Trophoblast cell (in vitro differentiated cells and primary cell): Measurements from ENCODE around the gene PRKAB1.

Experiments used
- DNase-seq, 2 donors: peaks; one replicate each; pipeline ENCODE4 v3.0.0-alpha.2; 2016
- H2AFZ ChIP-seq: 2 replicates; pipeline ENCODE4 v1.6.1; 2013; ENCODE audit warnings: low read length, moderate library complexity, mild to moderate bottlenecking; ENCODE audit not compliant: insufficient read depth, poor library complexity
- H2AK5ac ChIP-seq: 2 replicates; pipeline ENCODE4 v1.6.1; 2013; ENCODE audit warnings: mild to moderate bottlenecking, low read length
- H2BK120ac ChIP-seq: 2 replicates; pipeline ENCODE4 v1.6.1; 2013; ENCODE audit warnings: low read length, mild to moderate bottlenecking, moderate library complexity; ENCODE audit not compliant: insufficient read depth, poor library complexity
- H2BK12ac ChIP-seq: 2 replicates; pipeline ENCODE4 v1.6.1; 2013; ENCODE audit warnings: mild to moderate bottlenecking, low read length, moderate library complexity
- H2BK5ac ChIP-seq: 2 replicates; pipeline ENCODE4 v1.6.1; 2013; ENCODE audit warnings: low read length, low read depth, moderate library complexity, mild to moderate bottlenecking; ENCODE audit not compliant: poor library complexity
- H3K14ac ChIP-seq: 2 replicates; pipeline ENCODE4 v1.6.1; 2013; ENCODE audit warnings: mild to moderate bottlenecking, low read length
- H3K18ac ChIP-seq: 2 replicates; pipeline ENCODE4 v1.6.1; 2013; ENCODE audit warnings: mild to moderate bottlenecking, low read length
- H3K23ac ChIP-seq: 2 replicates; pipeline ENCODE4 v1.6.1; 2013; ENCODE audit warnings: low read length
- H3K27ac ChIP-seq: 2 replicates; pipeline ENCODE4 v1.5.1; 2013; ENCODE audit warnings: low read depth, mild to moderate bottlenecking, inconsistent platforms, low read length, moderate library complexity
- H3K27me3 ChIP-seq: 2 replicates; pipeline ENCODE4 v1.6.1; 2013; ENCODE audit warnings: inconsistent platforms, mild to moderate bottlenecking, low read length, moderate library complexity; ENCODE audit not compliant: insufficient read depth
- H3K36me3 ChIP-seq, 2 experiments: 1 replicate in 1 of 2; 2 replicates in 1 of 2; pipeline ENCODE4 v1.6.1; 2013; ENCODE audit warnings: low read length in 2 of 2, mild to moderate bottlenecking in 2 of 2, moderate library complexity in 1 of 2; ENCODE audit not compliant: insufficient read depth in 2 of 2, control insufficient read depth in 1 of 2
- H3K4ac ChIP-seq: 2 replicates; pipeline ENCODE4 v1.6.1; 2013; ENCODE audit warnings: low read depth, mild to moderate bottlenecking, low read length, moderate library complexity
- H3K4me1 ChIP-seq, 2 experiments: 1 replicate in 1 of 2; 2 replicates in 1 of 2; pipeline ENCODE4 v1.6.1; 2013; ENCODE audit warnings: low read length in 2 of 2, mild to moderate bottlenecking in 2 of 2, moderate library complexity in 1 of 2; ENCODE audit not compliant: insufficient read depth in 2 of 2, control insufficient read depth in 1 of 2
- H3K4me2 ChIP-seq: 2 replicates; pipeline ENCODE4 v1.6.1; 2013; ENCODE audit warnings: inconsistent platforms, mild to moderate bottlenecking, low read length, moderate library complexity
- H3K4me3 ChIP-seq: 2 replicates; pipeline ENCODE4 v1.5.1; 2013; ENCODE audit warnings: mild to moderate bottlenecking, low read depth, low read length, inconsistent platforms
- H3K79me1 ChIP-seq: one replicate; pipeline ENCODE4 v1.6.1; 2013; ENCODE audit warnings: low read length
- H3K79me2 ChIP-seq: 2 replicates; pipeline ENCODE4 v1.6.1; 2013; ENCODE audit warnings: low read length, mild to moderate bottlenecking; ENCODE audit not compliant: control insufficient read depth, insufficient read depth, poor library complexity
- H3K9ac ChIP-seq: 2 replicates; pipeline ENCODE4 v1.6.1; 2013; ENCODE audit warnings: mild to moderate bottlenecking, low read length
- H3K9me3 ChIP-seq: 2 replicates; pipeline ENCODE4 v1.6.1; 2013; ENCODE audit warnings: low read depth, mild to moderate bottlenecking, control low read depth, inconsistent platforms, low read length; ENCODE audit not compliant: insufficient read depth
- H4K12ac ChIP-seq: 2 replicates; pipeline ENCODE4 v1.6.1; 2013; ENCODE audit warnings: low read depth, mild to moderate bottlenecking, low read length, moderate library complexity
- H4K8ac ChIP-seq: 2 replicates; pipeline ENCODE4 v1.6.1; 2013; ENCODE audit warnings: low read depth, mild to moderate bottlenecking, low read length, moderate library complexity
- H4K91ac ChIP-seq: one replicate; pipeline ENCODE4 v1.6.1; 2013; ENCODE audit warnings: low read depth, mild to moderate bottlenecking, low read length, moderate library complexity
- WGBS: extraction: QIAGEN DNeasy Blood & Tissue Kit; methylation state at CpG from one replicate; pipeline ENCODE4 v1.1.7; 2013; ENCODE audit warnings: missing lambda C conversion rate; ENCODE audit not compliant: insufficient read length, insufficient coverage; ENCODE audit errors: extremely low coverage; 5-methylcytosine and 5-hydroxymethylcytosine counted together

PRKAB1 gene

DNA sequence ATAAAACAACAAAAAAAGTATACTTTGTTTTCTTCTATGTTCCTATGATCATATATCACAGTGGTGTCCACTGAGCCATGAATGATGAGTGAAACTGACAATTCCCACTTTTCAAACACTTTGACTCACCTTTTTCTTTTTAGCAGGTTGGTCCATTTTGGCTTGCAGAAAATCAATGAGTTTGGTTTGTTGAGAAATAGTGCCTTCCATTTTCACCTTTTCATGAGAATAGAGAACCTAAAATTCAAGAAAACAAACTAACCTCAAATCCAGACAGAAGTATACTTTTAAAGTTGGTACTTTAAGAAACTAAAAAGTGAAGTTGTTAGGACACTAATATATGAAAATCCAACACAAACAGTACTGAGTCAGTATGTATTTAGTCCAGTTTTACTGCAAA is 52.4 kb downstream of the PRKAB1 start:
- Histone ChIP-seq H3K4me3 (no peak overlapping the region), H3K9me3 (no peaks in the 10 kb centered on the region), H2AFZ (no peak overlapping the region)

GRCh38 chr12:119721306-119721705 is 53.4 kb downstream of the PRKAB1 start:
- Histone ChIP-seq H2AK5ac (no peak overlapping the region), H3K4me3 (no peak overlapping the region), H3K14ac (no peak overlapping the region), H2AFZ (no peak overlapping the region), H3K4me2 (no peak overlapping the region), H4K91ac (no peak overlapping the region), H4K12ac (no peak overlapping the region), H3K79me2 (no peaks in the 10 kb centered on the region), H3K27me3 (no peaks in the 10 kb centered on the region), H2BK5ac (no peak overlapping the region), H3K18ac (no peak overlapping the region), H3K4me1 (no peaks in the 10 kb centered on the region), H3K27ac (no peak overlapping the region), H3K36me3 (peaks cover 9 to 17% of the 10 kb centered on the region in 2 experiments), H2BK12ac (no peak overlapping the region), H2BK120ac (no peak overlapping the region), H3K79me1 (no peaks in the 10 kb centered on the region), H3K9me3 (no peaks in the 10 kb centered on the region), H4K8ac (no peak overlapping the region), H3K23ac (no peak overlapping the region), H3K4ac (no peak overlapping the region), H3K9ac (no peak overlapping the region)
- DNase-seq, result no peak
- no CpG with 5 or more reads among the region's 4 CpGs for WGBS

More for the DNA sequence above, 52.4 kb downstream of the PRKAB1 start:
- H2BK5ac ChIP-seq, result no peak overlapping the region
- H4K12ac ChIP-seq, result no peak overlapping the region
- no peaks in the 10 kb centered on the region for H3K27me3 ChIP-seq
- no peaks in the 10 kb centered on the region for H3K79me1 ChIP-seq
- H2AK5ac ChIP-seq, result no peak overlapping the region
- H3K27ac ChIP-seq, result no peak overlapping the region
- no peak overlapping the region for H4K8ac ChIP-seq
- H3K36me3 ChIP-seq, result peaks cover 9 to 16% of the 10 kb centered on the region in 2 experiments
- H2BK120ac ChIP-seq, result no peak overlapping the region
- no peak overlapping the region for H4K91ac ChIP-seq
- no peak overlapping the region for H3K4ac ChIP-seq
- no peak overlapping the region for H3K23ac ChIP-seq
- H3K9ac ChIP-seq, result no peak overlapping the region
- H3K79me2 ChIP-seq, result no peaks in the 10 kb centered on the region
- H3K4me2 ChIP-seq, result no peak overlapping the region
- peaks cover 0 to 4% of the 10 kb centered on the region in 2 experiments for H3K4me1 ChIP-seq
- H3K14ac ChIP-seq, result no peak overlapping the region
- no peak for DNase-seq
- H3K18ac ChIP-seq, result no peak overlapping the region
- no peak overlapping the region for H2BK12ac ChIP-seq

GRCh38 chr12:119725523-119725922 is 57.6 kb downstream of the PRKAB1 start:
- no peaks in the 10 kb centered on the region for H3K79me2 ChIP-seq
- no peak overlapping the region for H3K4me2 ChIP-seq
- H3K18ac ChIP-seq, result no peak overlapping the region
- no peaks in the 10 kb centered on the region for H3K27me3 ChIP-seq
- no peak overlapping the region for H4K91ac ChIP-seq
- no peak overlapping the region for H3K14ac ChIP-seq
- no peak for DNase-seq
- no peak overlapping the region for H4K12ac ChIP-seq
- no CpG with 5 or more reads among the region's 4 CpGs for WGBS
- no peak overlapping the region for H2BK5ac ChIP-seq
- no peaks in the 10 kb centered on the region for H3K9me3 ChIP-seq
- no peak overlapping the region for H3K23ac ChIP-seq
- no peaks in the 10 kb centered on the region for H3K4me1 ChIP-seq
- no peak overlapping the region for H2AFZ ChIP-seq
- H3K79me1 ChIP-seq, result no peaks in the 10 kb centered on the region
- H3K9ac ChIP-seq, result no peak overlapping the region
- no peak overlapping the region for H3K4me3 ChIP-seq
- H4K8ac ChIP-seq, result no peak overlapping the region
- H2BK120ac ChIP-seq, result no peak overlapping the region
- peaks cover 0 to 2% of the 10 kb centered on the region in 2 experiments for H3K36me3 ChIP-seq
- H2BK12ac ChIP-seq, result no peak overlapping the region
- H3K27ac ChIP-seq, result no peak overlapping the region
- H3K4ac ChIP-seq, result no peak overlapping the region
- no peak overlapping the region for H2AK5ac ChIP-seq

GRCh38 chr12:119727600-119728443 is 59.9 kb downstream of the PRKAB1 start:
- H2BK120ac ChIP-seq, result no peak overlapping the region
- H2BK5ac ChIP-seq, result no peak overlapping the region
- DNase-seq, result no peak
- H2BK12ac ChIP-seq, result no peak overlapping the region
- H3K4me1 ChIP-seq, result no peaks in the 10 kb centered on the region
- no peaks in the 10 kb centered on the region for H3K79me1 ChIP-seq
- no CpG with 5 or more reads among the region's 3 CpGs for WGBS
- H3K4me2 ChIP-seq, result no peak overlapping the region
- H3K4ac ChIP-seq, result no peak overlapping the region
- H4K12ac ChIP-seq, result no peak overlapping the region
- no peak overlapping the region for H3K14ac ChIP-seq
- no peak overlapping the region for H3K23ac ChIP-seq
- no peak overlapping the region for H2AK5ac ChIP-seq
- H3K4me3 ChIP-seq, result no peak overlapping the region
- H4K91ac ChIP-seq, result no peak overlapping the region
- H2AFZ ChIP-seq, result no peak overlapping the region
- H3K9ac ChIP-seq, result no peak overlapping the region
- no peaks in the 10 kb centered on the region for H3K9me3 ChIP-seq
- H3K18ac ChIP-seq, result no peak overlapping the region
- H3K79me2 ChIP-seq, result no peaks in the 10 kb centered on the region
- no peak overlapping the region for H4K8ac ChIP-seq
- H3K27me3 ChIP-seq, result no peaks in the 10 kb centered on the region
- peaks cover 0 to 4% of the 10 kb centered on the region in 2 experiments for H3K36me3 ChIP-seq
- H3K27ac ChIP-seq, result no peak overlapping the region
